GM18951 (cell line): ENCODE measurements around the gene GMPR2.

ENCODE experiments used
- POLR2A ChIP-seq: IDR thresholded peaks from 4 replicates; pipeline ENCODE4 v1.6.1; 2011; ENCODE audit warnings: mild to moderate bottlenecking; ENCODE audit not compliant: insufficient read length, insufficient read depth; ENCODE audit errors: extremely low read depth
- in situ Hi-C: fragments of 300-500 bp; cut with MboI; formaldehyde crosslinking; loops from one replicate; pipeline ENCODE4 v1.12.0; 2022; ENCODE audit warnings: low sequenced_read_pairs, mixed read lengths, inconsistent platforms; ENCODE audit not compliant: unreplicated experiment

Gene GMPR2

DNA sequence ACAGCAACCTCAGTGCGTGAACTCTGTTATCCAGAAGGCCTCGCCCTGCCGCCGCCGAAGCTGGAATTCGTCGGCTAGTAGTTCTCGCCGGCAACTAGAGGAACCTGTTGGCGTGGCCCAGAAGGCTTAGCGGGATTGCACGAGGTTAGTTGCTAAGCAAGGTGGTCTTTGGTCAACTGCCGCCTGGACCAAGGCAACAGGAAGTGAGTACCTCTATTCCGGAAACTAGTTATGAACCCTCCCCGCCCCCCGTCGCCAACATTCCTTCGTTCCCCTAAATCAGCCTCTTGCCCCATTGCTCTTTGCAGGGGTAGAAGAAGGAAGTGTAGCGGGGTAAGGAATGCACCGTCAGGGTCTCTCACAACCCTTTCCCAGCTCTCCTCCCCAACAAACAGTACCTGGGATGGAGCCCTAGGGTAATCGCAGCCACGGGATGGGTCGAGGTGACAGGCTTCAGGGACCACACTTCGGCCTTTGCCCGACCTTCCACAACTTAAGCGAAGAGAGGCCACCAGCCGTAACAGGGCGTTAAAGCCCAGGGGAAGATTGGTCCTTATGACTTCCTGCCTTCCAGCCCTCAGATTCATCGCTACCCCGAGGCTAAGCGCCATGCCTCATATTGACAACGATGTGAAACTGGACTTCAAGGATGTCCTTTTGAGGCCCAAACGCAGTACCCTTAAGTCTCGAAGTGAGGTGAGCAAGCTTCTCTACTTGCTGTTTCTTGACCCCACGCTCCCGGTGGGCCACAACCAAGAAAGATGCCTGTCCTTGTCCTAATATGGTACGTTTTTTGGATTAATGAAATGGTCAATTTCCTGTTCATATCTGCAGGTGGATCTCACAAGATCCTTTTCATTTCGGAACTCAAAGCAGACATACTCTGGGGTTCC is at the start of gene GMPR2:
Gene GMPR2, plus strand, starts transcription at position 285 of the 893 bp plus-strand sequence. Its CDS starts 325 bp downstream, at position 610.
- in situ Hi-C loops = no loop called here
- TF ChIP-seq POLR2A = peak; percentile 60

DNA sequence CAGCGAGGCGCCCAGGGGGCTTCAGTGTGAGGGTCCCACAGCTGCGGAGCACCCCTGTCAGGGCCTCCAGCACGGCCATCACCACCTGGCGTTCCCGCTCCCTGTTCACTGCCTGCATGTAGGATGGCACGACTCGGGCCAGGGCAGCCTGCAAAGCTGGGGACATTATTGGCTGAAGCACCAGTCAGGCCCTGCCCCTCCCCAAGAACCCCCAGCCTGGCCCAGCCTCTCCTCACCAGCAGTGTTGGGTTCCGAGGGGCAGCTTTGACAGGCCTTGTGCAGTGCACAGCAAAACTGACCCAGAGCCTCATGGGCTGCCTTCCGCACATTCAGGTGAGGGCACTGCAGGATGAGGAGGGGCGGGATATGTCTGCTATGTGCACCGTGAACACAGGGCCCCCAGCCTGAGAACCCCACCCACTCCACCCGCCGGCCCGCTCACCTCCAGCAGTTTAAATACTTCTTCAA is 49.7 kb upstream of the GMPR2 start:
- in situ Hi-C loops = no loop called here
- TF ChIP-seq POLR2A = no peak

DNA sequence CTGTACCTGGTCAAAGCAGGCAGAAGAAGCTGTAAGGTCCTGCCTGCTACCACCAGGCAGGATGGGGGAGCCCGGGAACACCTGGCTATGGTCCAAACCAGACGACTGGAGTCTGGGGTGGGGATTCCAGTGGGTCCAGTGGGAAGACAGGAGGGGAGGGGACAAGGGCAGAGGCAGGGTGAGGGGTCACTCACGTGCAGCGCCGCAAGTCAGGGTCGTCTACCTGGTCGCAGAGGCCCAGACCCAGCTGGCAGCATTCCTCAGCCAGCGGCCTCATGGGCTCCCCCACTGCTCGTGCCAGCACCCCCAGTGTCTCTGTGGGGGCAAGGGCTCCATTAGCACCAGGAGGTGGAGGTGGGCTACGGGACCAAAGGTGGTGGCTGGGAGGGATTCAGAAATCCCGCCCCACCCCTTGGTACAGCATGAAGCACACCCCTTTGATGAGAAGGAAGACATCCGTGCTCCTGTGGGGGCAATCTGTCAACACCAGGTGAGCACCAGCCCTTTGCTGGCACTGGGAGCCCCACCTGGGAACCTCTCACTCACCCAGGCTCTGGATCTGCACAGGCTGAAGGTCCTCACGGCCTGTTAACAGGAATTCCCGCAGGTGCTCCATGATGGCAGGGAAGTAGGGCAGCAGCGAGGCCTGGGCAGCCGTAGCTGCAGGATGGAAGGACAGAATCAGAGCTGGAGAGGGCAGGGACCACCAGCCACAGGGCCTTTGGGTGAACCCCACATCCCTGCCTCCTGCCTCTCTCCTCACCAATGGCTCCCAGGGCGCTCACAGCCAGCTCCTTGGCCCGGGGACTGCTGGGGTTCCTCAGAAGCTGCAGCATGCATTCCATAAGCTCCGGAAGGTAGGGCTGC is 48.4 kb upstream of the GMPR2 start:
- in situ Hi-C loops = no loop called here
- TF ChIP-seq POLR2A = no peak

DNA sequence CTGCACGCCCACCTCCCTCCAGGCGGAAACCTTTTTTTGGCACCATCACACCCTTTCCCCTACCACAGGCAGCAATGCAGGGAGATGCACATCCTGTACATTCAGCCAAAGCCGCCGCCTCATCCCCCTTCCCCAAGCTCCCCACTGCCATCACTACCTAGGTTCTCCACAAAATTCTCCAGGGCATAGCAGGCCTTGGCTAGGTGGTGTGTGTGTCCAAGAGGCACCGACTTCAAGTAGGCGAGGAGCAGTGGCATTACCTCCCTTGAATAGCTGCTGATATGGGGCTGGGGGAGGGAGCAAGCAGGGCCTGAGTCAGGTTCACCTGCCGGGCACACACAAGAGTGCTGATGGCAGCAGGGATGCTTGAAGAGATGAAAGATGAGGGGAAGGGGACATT is 47.7 kb upstream of the GMPR2 start:
- TF ChIP-seq POLR2A = no peak
- in situ Hi-C loops = no loop called here

DNA sequence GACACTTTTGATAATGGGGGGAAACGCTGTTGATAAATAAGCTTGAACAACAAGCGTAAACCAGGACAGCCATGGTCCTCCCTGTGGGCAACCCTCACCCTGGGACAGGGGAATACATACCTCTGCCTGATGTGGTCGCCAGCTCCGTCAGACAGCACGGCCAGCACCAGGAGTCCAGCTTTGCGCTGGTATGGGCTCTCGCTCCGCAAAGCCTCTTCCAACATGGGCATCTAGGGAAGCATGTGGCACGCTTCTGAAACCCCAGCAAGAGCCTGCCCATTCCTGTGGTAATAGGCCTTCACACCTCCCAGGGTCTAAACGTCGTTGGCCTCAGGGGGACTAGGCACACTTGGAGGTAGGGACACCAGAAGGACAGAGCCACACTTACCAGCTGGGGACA is 47.0 kb upstream of the GMPR2 start:
- TF ChIP-seq POLR2A = no peak
- in situ Hi-C loops = no loop called here

DNA sequence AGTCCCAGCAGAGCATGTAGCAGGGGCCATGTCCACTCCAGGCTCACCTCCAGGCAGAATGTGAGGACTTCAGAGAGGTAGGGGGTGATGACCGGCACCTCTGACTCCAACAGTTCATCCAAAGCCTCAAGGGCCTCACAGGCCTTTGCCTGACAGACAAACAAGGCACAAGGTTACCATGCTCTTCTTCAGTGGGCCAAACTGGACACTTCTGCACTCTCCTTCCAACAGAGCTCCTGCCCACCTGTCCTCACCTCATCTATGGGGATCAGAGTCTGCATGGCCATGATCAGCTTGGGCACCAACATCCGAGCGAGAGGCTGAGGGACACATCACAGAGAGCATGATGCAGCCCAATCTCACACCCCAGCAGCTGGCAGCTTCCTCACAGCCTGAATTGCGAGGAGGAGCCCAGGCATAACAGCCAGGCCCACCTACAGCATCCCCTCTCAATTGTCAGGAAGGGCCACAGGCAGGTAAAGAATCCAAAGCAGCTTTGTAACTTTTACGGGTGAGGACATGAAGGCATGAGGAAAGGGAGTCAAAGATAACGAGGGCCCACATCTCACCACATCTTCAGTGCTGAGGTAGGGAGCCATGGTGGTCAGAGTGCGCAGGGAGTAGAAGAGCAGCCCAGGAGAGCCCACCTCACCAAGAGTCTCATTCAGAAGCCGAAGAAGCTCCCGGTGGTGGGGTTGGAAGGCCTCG is 45.7 kb upstream of the GMPR2 start:
- in situ Hi-C loops = no loop called here
- no peak for TF ChIP-seq POLR2A

DNA sequence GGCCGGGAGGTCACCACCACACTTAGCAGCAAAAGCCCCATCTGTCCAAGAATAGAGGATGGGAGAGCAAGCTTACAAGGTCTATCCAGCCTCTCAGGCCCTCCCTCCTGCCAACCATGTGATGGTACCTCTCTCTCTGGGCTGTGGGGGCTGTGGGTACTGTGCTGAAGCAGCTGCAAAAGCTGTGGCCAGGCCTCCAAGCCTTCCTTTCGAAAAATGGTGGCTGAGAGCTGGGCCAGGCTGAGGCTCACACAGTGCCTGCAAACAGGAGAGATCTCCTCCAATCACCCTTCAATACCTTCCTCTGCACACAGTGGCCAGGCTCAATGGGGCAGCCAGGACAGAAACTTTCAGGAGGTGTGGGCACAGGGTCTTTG is 45.2 kb upstream of the GMPR2 start:
- TF ChIP-seq POLR2A = no peak
- in situ Hi-C loops = no loop called here

DNA sequence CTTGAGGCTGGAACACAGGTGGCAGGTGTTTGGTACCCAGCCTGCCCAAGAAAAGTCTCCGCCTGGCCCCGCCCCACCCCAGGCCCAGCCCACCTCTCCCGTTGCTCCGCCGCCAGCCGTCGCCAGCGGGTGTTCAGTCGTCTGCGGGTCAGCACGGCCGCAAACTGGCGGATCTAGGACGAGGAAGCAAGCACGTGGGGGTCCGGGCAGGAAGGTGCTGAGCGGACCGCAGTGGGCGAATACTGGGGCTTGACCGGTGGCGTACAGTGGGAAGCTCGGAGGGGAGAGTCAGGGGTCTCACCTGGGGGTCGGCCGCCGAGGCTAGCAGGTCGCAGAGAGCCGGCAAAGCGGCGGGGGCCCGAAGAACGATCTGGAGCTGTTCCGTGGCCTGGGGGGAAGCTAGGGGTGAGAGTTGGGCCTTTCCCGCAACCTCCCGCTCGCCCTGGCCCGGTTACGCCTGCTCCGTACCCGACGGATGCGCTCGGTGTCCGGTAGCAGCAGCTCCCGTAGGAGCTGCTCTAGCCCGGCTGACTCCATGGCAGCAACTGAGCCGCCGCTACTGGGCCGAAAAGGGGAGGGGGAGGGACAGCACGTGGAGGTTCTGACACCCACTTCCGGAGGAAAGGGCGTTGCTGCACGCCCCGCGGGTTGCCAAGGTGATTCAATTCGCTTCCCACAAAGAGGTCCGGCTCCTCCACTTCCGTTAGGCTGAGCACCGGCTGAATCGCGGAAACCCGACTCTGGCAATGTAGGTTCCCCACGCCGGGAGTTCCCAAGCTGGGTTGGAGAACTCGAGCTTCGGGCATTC is 44.3 kb upstream of the GMPR2 start, which contains the start of gene IPO4:
Gene IPO4, minus strand, starts transcription at position 566 of the 808 bp plus-strand sequence. Its CDS starts 29 bp downstream, at position 537.
- in situ Hi-C loops = no loop called here
- peak; percentile 91 for TF ChIP-seq POLR2A

DNA sequence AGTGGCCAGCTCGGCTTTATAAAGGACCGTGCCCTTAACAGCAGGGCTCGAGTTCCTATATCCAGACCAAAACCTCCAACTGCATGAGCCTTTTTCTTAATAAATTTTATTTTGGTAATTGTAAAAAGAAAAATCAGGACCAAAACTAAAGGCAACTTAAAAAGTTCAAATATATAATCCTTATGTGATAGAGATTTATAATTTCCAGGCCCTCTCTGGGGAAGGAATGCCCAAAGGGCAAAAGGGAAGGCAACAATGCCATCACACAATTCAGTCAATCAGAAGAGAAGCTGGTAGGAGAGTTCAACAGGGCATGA is 43.7 kb upstream of the GMPR2 start:
- in situ Hi-C loops = no loop called here
- TF ChIP-seq POLR2A = no peak

DNA sequence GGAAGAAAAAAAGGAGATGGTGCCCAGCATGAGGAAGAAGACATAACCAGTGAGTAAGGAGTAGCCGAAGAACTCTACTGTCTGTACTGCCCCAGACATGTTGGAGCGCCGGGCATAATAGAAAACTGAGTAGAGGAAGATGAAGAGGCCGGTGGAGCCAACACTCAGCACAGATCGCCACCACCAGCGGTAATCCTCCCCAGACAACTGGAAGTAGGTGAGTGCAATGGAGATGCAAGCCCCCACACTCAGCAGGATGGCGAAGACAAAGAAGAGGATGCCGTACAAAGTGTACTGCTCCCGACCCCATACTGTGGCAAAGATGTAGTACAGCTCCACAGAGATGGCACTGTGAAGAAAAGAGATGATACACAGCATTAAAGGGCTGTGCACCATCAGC is 43.3 kb upstream of the GMPR2 start:
- no peak for TF ChIP-seq POLR2A
- in situ Hi-C loops = no loop called here

DNA sequence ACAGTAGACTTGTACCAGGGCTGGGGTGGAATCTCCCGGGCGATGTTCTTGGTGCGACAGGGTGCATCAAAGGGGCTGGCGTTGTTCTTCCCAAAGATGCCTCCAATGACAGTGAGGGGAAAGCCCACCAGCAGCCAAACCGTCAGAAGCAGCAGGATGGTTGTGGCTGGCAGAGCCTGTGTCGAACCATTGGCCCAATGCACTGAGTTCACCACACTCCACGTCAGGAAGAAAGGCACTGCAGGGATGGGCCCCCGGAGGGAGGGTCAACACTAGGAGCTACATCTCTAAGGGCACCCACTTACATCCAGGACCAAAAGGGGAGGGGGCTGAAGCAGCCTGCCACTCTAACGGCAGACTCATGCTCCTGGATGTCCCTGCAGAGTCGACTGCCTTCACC is 42.3 kb upstream of the GMPR2 start:
- in situ Hi-C loops = no loop called here

DNA sequence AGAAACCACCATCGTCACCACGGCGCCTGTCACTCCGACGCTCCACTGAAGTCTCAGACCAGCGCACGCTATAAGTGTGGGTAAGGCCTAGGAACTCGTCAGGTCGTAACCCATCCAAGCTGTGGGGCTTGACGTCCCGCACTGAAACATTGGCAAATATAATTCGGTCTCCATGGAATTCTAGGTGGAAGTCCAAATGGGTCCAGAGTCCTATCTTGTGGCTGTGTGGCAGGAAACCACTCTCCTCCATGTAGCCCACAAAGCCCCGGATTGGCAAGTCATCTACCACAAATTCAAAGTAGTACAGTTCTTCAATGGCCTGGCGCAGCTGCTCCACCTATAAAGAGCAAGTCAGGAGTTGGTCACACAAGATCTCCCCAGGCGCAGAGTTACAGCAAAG is 39.8 kb upstream of the GMPR2 start:
- TF ChIP-seq POLR2A = no peak
- in situ Hi-C loops = no loop called here

More for the DNA sequence above, 42.3 kb upstream of the GMPR2 start:
- TF ChIP-seq POLR2A = no peak
